Measurements from ENCODE around the gene SPTLC3.

DNA sequence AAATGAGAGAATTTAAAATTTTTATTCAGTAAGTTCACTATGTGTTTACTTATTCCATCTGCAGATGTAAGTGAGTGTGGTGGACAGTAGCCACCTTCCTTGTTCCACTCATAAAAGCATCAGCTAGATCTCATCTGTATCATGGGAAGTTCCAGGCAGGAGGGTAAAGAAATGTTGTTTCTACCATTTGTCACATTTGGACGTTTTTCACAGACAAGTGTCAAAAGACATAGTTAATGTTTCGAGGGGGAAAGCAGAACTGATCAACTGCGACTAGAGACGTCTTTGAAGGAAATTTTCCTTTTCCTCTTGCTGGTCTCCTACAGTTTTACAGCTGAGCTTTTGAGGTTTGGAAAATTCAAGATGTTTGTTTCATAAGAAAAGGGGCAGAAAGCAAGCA lies 156.4 kb downstream of the SPTLC3 start:
- TF ChIP-seq CTCF (IDR thresholded peaks at IDR 0.05): no peak
- no peak for TF ChIP-seq SIN3A (IDR thresholded peaks at IDR 0.05; ENCODE audit: borderline replicate concordance, insufficient read depth, low read depth, low read length)
